Measurements from ENCODE around the gene NUDT13. TPM values are rescaled to one million over a fixed set of nuclear protein-coding genes. Genes with fewer than 3 reads are reported as not detected.
A peak's percentile ranks its signal among the peaks of the same experiment; 100 is the strongest.

The NUDT13 gene
- total and polyA plus RNA-seq, 2 of the 4 experiments (the other 2 are of a cell fraction) = 0.90 to 1.7 TPM

DNA sequence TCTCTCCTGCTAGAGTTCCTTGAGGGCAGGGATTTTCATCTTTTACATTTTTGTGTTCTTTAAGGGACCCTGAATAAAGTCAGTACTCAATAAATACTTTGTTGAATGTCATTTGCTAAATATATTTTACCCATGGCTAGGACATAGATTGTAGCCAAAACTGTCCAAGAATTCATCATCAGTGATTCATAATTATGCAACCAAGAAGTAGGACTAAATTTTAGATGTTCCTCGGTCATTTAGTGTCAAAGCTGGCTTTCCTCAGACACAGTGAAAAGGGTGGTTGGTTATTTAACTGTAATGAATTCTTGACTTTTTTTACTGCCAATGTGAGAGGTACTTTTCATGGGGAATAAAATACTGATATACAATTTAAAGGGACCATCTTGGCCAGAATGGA is 3.3 kb downstream of the NUDT13 start:
- no TSS peak for BruUV-seq (replicated peaks)
- Histone ChIP-seq H3K79me1 (ENCODE audit: low read depth in 1 of 2, low read length in 2 of 2) (peaks cover 11 to 12% of the 10 kb centered on the region in 2 experiments; a peak in 3 of 4 replicates), H3K4me1 (ENCODE audit: control insufficient read depth, insufficient read depth, low read length) (peaks cover 11% of the 10 kb centered on the region), H4K91ac (ENCODE audit: insufficient read depth, low read depth, low read length) (no peak overlapping the region), H3K27ac (ENCODE audit: insufficient read depth, low read length) (no peak overlapping the region), H2BK15ac (ENCODE audit: low read depth, low read length) (no peak overlapping the region), H3K9me1 (ENCODE audit: insufficient read depth, low read length) (no peaks in the 10 kb centered on the region), H2AFZ (replicated peaks; ENCODE audit: low read length, poor library complexity) (no peak overlapping the region), H3K4me2 (ENCODE audit: low read depth, low read length) (no peak overlapping the region; the same call in 1 of the 2 replicates), H2BK120ac (ENCODE audit: low read depth, low read length) (no peak overlapping the region), H4K20me1 (ENCODE audit: insufficient read depth, low read length) (no peaks in the 10 kb centered on the region), H4K8ac (ENCODE audit: low read depth in 2 of 2, low read length in 2 of 2) (no peak overlapping the region), H4K5ac (ENCODE audit: low read depth, low read length) (no peak overlapping the region), H3K36me3 (ENCODE audit: control insufficient read depth, insufficient read depth, low read length) (peaks cover 3% of the 10 kb centered on the region; the same call in 1 of the 2 replicates), H3K27me3 (ENCODE audit: control insufficient read depth, insufficient read depth, low read length) (no peaks in the 10 kb centered on the region), H3K56ac (ENCODE audit: extremely low read depth, insufficient read depth, low read length) (no peak overlapping the region), H3K4me3 (ENCODE audit: insufficient read depth, low read depth, low read length) (no peak overlapping the region), H2BK5ac (ENCODE audit: low read depth, low read length, poor library complexity, severe bottlenecking) (peak overlapping the region; percentile 5), H2AK5ac (ENCODE audit: low read depth, low read length) (no peak overlapping the region), H2AK9ac (replicated peaks; ENCODE audit: low read depth, low read length, poor library complexity) (no peak overlapping the region), H3K14ac (replicated peaks; ENCODE audit: low read depth, low read length) (no peak overlapping the region), H3K9ac (ENCODE audit: low read depth, low read length) (no peak overlapping the region), H3K18ac (ENCODE audit: low read depth, low read length) (no peak overlapping the region), H3K23ac (ENCODE audit: low read depth, low read length) (no peak overlapping the region), H2BK20ac (ENCODE audit: low read depth, low read length) (no peak overlapping the region), H3K4ac (ENCODE audit: low read depth, low read length) (no peak overlapping the region), H3K9me3 (ENCODE audit: control insufficient read depth, insufficient read depth, low read length) (no peaks in the 10 kb centered on the region)
- in situ Hi-C loops (cut with MboI; ENCODE audit: low sequenced_read_pairs) = no loop called here
- ChIA-PET POLR2A (ENCODE audit: unreplicated experiment) (no interaction called here), CTCF (interaction anchor here (1.2 kb wide), 1 partner anchor 14 kb away, joined by 3 read pairs; no protein-coding TSS in a partner anchor)
- intact Hi-C loops (cut with micrococcal nuclease) = loop anchor here (5.0 kb wide), 1 partner anchor 44 kb away; no protein-coding TSS in a partner anchor
- no CpG with 5 or more reads among the region's 1 CpG for WGBS, 2 experiments (ENCODE audit: extremely low coverage in 2 of 2, insufficient read length in 1 of 2)
- DNase-seq = peak; percentile 45
- dilution Hi-C loops (cut with HindIII; ENCODE audit: low sequenced_read_pairs, unreplicated experiment) = no loop called here
- no peak for TF ChIP-seq NFE2L2 (IDR thresholded peaks at IDR 0.05; ENCODE audit: low read depth, low read length)
- peak; percentile 38; the same call in 1 of the 2 replicates for TF ChIP-seq FOS (IDR thresholded peaks at IDR 0.05; ENCODE audit: low read depth, low read length)
- peak; percentile 82 for TF ChIP-seq CEBPB (IDR thresholded peaks at IDR 0.05; ENCODE audit: low read depth, low read length)
- no peak for ATAC-seq (ENCODE audit: low read depth)
